Neural crest cell (in vitro differentiated cells): Measurements from ENCODE around the gene DOCK8. TPM values are rescaled to one million over a fixed set of nuclear protein-coding genes. Genes with fewer than 3 reads are reported as not detected.

Experiments used
- DNase-seq: peaks from one replicate; pipeline ENCODE4 v3.0.0; 2021; ENCODE audit warnings: low read depth, mixed read lengths, low spot score
- H3K27ac Mint-ChIP-seq: one replicate; pipeline ENCODE4 v1.8.0; 2021; ENCODE audit warnings: mild to moderate bottlenecking, mixed read lengths; ENCODE audit not compliant: unreplicated experiment
- H3K27me3 Mint-ChIP-seq: 2 replicates; pipeline ENCODE4 v1.8.0; 2021; ENCODE audit warnings: low read depth, mild to moderate bottlenecking, mixed read lengths
- H3K36me3 Mint-ChIP-seq: 2 replicates; pipeline ENCODE4 v1.8.0; 2021; ENCODE audit warnings: low read depth, mild to moderate bottlenecking, mixed read lengths
- H3K4me1 Mint-ChIP-seq: 2 replicates; pipeline ENCODE4 v1.8.0; 2021; ENCODE audit warnings: mixed read lengths
- H3K4me3 Mint-ChIP-seq: one replicate; pipeline ENCODE4 v1.8.0; 2021; ENCODE audit warnings: mild to moderate bottlenecking, mixed read lengths
- H3K9me3 Mint-ChIP-seq: 2 replicates; pipeline ENCODE4 v1.8.0; 2021; ENCODE audit warnings: mixed read lengths
- CTCF ChIP-seq: fragments of 200-600 bp; sonication (generic); conservative IDR thresholded peaks from 2 replicates; pipeline ENCODE4 v1.5.0; 2021; ENCODE audit warnings: antibody characterized with exemption, mild to moderate bottlenecking
- total RNA-seq: library from RNA; stranded (reverse); gene quantifications from 2 replicates; pipeline ENCODE4 v1.2.1, GENCODE V29; 2021

DOCK8 gene
- total RNA-seq, 1 donor from 2014 or later, result 0.58 TPM

GRCh38 chr9:292915-293314, 78.2 kb downstream of the DOCK8 start:
- no peak overlapping the region for H3K27ac Mint-ChIP-seq
- no peak for DNase-seq
- no peak overlapping the region for H3K4me3 Mint-ChIP-seq
- no peaks in the 10 kb centered on the region for H3K36me3 Mint-ChIP-seq
- peaks cover 37% of the 10 kb centered on the region for H3K27me3 Mint-ChIP-seq
- TF ChIP-seq CTCF, result no peak
- no peaks in the 10 kb centered on the region for H3K9me3 Mint-ChIP-seq
- H3K4me1 Mint-ChIP-seq, result no peaks in the 10 kb centered on the region

- H3K4me3 Mint-ChIP-seq, result no peak overlapping the region
- H3K4me1 Mint-ChIP-seq, result no peaks in the 10 kb centered on the region
- no peaks in the 10 kb centered on the region for H3K9me3 Mint-ChIP-seq
- no peak for TF ChIP-seq CTCF
- DNase-seq, result no peak
- no peaks in the 10 kb centered on the region for H3K36me3 Mint-ChIP-seq
- H3K27me3 Mint-ChIP-seq, result peaks cover 25% of the 10 kb centered on the region
- no peak overlapping the region for H3K27ac Mint-ChIP-seq
Measured at GRCh38 chr9:295576-295975, 80.9 kb downstream of the DOCK8 start.

- no peak for DNase-seq
- no peaks in the 10 kb centered on the region for H3K9me3 Mint-ChIP-seq
- H3K27me3 Mint-ChIP-seq, result peaks cover 27% of the 10 kb centered on the region
- H3K27ac Mint-ChIP-seq, result no peak overlapping the region
- TF ChIP-seq CTCF, result no peak
- no peak overlapping the region for H3K4me3 Mint-ChIP-seq
- H3K4me1 Mint-ChIP-seq, result no peaks in the 10 kb centered on the region
- H3K36me3 Mint-ChIP-seq, result no peaks in the 10 kb centered on the region
Measured at GRCh38 chr9:296411-296810, 81.7 kb downstream of the DOCK8 start.

- no peak for DNase-seq
- TF ChIP-seq CTCF, result no peak
- Mint-ChIP-seq H3K9me3 (no peaks in the 10 kb centered on the region), H3K36me3 (no peaks in the 10 kb centered on the region), H3K27ac (no peak overlapping the region), H3K4me1 (no peaks in the 10 kb centered on the region), H3K27me3 (peaks cover 31% of the 10 kb centered on the region), H3K4me3 (no peak overlapping the region)
Measured at GRCh38 chr9:297104-297972, 82.7 kb downstream of the DOCK8 start.

- Mint-ChIP-seq H3K4me3 (no peak overlapping the region), H3K9me3 (no peaks in the 10 kb centered on the region), H3K36me3 (no peaks in the 10 kb centered on the region), H3K27ac (no peak overlapping the region), H3K4me1 (no peaks in the 10 kb centered on the region), H3K27me3 (peaks cover 15% of the 10 kb centered on the region)
- no peak for DNase-seq
- no peak for TF ChIP-seq CTCF
Measured at GRCh38 chr9:303502-303901, 88.8 kb downstream of the DOCK8 start.
